Stimulated activated CD4-positive, alpha-beta T cell treated with anti-CD3 and anti-CD28 coated beads, Interleukin-12 subunit alpha, Interleukin-12 subunit beta, amount 100 ng/mL, for 4 hours (primary cell): ENCODE data around the gene EMC6.

ENCODE experiments used
- DNase-seq: peaks from one replicate; pipeline ENCODE4 v3.0.0-alpha.2; 2020

The EMC6 gene

DNA sequence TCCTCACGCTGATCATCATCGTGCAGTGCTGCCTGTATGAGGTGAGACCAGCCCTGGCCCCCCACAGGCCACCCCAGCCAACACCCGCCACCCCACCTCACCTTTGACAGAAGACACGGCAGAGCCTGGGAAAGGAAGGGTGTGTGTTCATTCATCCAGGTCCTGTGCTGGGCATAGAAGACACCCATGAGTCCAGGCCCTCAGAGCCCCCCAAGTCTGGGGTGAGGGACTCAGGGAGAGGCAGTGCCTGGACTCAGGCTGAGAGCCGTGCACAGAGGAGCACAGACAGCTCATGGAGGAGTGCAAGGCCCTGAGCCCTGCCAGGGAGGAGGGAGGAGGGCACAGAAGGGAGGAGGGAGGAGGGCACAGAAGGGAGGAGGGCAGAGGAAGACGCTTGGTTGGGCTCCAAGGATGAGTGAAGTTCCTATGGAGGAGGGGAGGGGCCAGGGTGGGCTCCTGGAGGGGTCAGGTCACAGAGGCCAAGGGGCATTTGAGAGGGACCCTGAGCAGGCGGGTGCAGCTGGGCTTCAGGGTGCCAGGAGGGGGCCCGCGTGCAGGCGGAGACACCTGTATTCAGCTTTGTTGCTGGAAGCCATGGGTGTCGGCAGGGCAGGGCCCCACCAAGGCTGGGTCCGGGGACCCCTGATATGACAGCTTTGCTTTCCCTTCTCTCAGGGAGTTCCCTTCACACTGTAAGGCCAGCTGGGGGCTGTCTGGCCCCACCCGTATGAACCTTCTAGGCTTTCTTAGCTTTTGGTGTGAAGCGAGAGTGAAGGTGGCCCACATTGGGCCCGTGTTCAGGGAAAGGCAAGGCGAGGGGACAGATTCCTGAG lies 11.6 kb upstream of the EMC6 start:
- no peak for DNase-seq

DNA sequence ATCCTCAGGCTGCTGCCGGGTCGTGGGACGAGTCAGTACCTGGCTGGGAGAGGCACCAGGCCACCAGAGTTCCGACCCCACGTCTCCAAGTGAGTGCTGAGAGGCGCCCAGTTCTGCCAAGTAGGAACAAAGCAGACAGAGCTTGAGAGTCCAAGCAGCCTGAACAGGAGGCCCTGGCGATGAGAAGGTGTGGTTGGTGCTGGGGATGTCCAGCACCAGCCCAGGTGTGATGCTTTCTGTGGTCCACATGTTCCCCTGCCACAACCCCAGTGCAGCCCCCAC lies 11.1 kb upstream of the EMC6 start:
- no peak for DNase-seq

DNA sequence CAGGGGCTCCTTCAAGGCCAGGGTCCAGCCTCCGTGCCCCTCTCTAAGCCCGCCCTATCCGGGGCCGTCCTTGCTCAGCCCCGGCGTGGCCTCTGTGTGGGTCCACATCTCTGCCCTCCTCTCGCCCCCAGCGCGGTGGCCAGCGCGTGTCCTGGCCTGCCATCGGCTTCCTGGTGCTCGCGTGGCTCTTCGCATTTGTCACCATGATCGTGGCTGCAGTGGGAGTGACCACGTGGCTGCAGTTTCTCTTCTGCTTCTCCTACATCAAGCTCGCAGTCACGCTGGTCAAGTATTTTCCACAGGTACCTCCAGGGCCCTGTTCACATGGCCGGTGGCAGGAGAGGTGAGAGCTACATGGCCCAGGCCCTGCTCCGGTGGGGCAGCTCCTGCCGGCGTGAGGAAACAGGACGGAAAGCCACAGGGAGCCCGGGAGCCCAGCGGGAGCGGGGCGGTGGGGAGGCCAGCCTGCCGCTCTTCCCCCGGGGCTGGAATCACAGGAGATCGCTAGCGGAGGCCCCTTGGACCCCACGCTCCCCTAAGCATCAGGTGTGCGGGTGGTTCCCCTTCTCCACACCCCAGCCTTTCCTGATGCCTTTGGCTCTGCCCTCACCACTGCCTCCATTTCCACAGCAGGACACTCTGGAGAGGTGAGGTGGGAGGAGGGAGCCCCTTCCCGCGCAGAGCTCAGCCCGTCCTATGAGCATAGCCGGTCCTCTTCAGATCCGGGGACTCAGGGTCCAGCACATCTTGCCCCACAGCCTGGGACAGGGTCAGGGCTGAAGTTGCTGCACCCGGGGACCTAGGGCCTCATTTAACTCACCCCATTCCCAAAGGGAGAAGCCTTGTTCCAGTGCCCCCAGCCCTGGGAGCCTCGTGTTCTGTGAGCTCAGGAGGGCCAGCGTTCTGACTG lies 10.5 kb upstream of the EMC6 start:
- DNase-seq, result no peak

DNA sequence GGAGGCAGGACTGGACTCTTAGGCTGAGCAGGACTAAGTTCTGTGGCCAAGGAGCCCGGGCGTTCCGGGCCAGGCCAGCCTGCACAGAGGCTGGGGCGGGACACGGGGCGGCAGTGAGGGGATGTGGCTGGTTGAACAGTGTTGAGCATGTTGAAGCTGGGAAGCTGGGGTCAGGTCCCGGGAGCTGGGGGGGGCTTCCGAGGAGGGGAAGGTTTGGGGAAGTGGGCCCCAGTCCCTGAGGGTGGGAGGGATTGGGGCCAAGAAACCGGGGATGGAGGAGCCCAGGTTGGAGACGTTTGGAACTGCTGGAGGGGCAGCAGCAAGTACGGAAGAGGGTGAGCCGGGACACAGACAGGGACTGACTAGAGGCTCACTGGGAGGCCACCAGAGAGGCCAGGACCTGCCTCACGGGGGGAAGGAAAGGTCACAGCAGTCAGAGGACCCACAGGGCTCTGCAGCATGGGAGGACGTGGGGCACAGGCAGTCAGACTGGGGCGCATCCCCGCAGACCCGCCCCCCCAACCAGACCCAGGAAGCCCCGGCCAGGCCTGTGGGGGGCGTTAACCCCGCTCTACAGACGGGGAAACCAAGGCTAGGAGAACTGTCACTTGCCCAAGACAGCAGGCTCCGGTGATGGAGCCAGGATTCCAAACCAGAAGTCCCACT lies 9.7 kb upstream of the EMC6 start:
- no peak for DNase-seq

DNA sequence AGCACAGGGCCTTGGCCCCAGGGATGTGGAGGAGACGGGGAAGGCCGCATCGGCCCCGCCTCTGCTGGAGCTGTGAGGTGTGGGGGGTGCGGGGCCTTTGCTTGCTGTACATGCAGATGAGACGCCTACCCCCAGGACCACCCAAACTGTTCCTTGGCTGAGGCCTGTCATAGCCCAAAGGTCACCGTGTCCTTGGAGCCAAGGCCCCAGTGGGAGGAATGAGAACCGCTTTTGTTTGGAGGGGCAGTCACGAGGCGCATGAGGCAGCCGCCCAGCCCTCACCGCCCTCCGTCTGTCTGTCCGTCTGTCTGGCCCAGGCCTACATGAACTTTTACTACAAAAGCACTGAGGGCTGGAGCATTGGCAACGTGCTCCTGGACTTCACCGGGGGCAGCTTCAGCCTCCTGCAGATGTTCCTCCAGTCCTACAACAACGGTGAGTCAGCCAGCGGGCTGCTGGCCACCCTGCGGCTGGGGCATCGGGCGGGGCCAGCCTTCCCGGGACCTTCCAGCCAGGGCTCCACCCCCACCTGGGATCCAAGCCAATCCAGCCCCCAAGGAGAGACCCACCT lies 9.0 kb upstream of the EMC6 start:
- no peak for DNase-seq

DNA sequence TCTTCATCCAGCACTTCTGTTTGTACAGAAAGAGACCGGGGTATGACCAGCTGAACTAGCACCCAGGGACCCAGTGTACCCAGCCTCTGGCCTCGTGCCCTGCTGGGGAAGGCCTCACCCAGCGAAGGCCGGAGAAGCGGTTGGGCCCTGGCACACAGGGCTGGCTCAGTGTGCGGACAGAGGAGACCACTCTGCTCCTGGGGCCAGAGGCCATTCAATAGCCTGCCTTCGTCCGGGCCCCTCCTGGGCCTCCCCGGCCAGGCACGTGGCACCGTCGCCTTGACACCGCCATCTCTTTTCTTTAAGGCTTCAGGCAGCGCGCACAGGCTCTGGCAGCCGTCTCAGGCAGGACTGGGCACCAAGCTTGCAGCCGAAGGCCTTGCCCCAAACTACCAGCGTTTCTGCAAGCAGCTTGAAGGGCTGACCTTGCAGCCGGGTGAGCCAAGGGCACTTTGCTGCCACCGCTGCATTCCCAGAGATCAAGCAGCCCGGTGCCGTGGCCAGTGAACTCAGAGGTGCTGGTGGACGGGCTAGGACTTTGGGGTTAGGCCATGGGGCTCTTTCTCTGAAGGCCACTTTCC lies 8.2 kb upstream of the EMC6 start:
- no peak for DNase-seq

DNA sequence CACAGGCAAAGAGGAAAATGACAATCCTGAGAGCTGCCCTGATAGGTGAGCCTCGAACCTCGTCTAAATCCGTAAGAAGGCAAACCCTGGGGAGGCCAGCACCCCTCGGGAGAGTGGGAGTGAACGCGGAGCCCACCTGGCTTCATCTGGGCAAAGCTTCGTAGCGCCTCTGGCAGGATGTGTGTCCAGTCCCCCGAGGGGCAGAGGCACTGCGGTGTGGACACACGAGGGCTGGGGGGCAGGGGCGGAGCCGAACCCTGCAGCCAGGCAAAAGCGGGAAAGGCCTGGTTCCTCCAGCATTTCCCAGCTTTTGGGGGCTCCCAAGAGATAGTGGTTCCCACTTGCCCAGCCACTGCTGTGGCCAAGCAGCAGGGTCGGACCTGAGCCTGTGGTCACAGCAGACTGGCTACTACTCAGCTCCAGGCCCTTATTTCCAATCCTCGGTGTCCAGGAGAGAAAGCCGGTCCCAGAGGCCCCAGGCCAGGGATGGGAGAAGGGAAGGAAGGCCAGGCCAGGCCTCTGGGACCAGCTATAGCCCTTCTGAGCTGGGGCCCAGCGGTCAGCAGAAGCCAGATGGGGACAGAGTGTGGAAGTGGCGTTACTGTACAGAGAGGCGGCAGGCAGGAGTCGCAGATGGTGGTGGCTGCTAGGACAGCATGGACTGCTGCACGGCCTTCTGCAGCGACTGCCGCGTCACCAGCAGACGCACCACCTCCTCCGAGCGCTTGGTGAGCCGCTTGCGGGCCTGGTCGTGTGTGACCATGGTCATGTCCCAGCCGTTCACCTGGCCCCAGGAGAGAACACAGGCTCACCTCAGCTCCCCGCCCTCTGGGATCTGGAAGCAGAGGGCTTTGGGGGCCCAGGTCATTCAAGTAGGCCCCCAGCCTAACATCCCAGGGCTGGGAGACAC lies 5.3 kb upstream of the EMC6 start:
- DNase-seq, result no peak

DNA sequence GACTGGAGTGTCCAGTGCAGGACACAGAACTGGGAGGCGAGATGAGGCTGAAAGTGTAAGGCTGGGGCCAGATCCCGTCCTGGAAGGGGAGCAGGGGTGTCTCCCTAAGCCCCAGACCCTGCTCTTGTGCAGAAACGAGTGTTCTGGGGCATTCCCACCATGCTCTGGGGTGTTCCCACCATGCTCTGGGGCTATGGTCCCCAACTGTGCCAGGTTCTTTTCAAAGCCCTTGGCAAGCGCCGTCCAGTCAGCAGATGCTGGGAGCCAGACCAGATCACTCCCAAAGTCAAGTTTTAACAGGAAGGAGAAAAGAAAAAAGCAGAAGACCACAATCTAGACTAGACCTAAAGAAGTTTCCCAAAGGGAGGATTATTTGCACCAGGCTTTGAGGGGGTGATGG lies 2.8 kb upstream of the EMC6 start:
- DNase-seq, result no peak

DNA sequence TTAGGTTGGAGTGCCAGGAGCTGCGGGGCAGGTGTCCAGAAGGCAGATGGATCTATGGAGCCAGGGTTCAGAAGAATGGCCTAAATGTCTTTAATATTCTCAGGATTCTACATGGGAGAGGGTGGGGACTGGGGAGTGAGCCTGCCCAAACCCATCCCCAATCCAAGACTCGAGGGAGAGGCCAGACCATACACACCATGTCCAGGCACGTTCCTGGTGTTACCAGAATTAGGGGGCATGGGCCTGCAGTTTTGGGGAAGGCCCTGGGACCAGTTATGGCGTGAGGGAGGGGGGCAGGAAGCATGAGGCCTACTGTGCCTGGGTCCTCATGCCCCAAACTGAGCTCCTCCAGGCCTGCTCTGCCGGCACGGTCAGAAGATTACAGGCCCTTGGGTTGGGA lies 2.1 kb upstream of the EMC6 start:
- DNase-seq, result no peak

DNA sequence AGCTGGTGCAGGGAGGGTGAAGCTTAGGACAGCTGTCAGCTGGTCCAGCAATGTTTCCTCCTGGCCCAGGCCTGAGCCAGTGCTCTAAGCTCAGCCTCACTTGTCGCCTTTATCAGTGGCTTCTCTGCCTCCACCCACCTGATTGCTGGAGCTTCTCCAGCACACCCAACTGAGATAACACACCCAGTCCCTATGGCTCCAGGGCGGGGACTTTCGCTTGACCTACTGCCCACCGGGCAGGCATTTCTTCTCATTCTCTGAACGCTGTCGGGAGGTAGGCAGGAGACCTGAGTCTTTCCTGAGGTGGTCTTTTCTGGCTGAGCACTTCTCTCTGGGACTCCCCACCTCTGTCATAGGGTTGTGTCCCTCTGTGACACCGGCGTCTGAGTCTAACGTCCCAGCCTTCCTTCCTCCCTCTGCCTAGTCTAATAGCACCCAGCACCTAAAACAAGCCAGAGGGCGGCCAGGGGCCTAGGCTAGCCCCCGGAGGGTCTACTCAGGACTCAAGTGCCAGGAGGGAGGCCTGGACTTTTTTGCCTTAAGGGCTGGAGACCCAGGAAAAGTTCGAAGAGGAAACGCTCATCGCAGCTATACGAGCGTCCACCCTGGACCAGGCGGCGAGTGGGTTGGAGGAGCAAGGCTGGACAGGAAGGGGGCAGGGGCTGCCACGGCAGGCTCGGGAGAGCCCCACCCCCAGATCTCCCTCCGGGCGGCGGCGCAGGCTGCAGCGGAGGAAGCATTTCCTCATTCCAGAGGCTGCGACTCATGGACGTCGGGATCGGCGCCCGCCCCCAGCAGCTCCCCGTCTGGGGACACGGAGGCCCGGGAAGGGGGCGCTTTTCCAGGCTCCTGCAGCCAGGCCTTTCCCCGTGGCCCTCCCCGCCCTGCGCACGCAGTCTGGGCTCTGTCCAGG lies 990 bp upstream of the EMC6 start:
- no peak for DNase-seq

DNA sequence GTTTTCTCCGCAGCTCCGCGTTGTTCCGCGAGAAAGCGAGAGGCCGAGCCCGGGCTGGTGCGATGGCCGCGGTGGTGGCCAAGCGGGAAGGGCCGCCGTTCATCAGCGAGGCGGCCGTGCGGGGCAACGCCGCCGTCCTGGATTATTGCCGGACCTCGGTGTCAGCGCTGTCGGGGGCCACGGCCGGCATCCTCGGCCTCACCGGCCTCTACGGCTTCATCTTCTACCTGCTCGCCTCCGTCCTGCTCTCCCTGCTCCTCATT lies 404 bp downstream of the EMC6 start:
- no peak for DNase-seq

DNA sequence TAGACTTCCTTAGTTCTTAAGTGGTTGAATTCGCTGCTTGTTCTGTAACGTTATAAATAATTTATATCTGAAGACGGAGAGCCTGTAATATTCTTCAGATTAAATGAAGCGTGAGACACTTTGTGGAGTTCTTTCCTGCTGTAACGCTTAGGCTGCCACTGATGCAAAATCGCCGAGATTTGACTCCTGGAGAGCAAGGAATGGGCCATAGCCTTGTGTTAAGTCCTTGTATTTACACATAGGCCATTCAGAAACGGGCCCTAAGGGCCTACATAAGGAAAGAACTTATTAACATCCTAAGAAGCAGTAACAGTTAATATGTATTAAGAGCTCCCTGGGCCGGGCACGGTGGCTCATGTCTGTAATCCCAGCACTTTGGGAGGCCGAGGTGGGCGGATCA lies 936 bp downstream of the EMC6 start:
- no peak for DNase-seq

DNA sequence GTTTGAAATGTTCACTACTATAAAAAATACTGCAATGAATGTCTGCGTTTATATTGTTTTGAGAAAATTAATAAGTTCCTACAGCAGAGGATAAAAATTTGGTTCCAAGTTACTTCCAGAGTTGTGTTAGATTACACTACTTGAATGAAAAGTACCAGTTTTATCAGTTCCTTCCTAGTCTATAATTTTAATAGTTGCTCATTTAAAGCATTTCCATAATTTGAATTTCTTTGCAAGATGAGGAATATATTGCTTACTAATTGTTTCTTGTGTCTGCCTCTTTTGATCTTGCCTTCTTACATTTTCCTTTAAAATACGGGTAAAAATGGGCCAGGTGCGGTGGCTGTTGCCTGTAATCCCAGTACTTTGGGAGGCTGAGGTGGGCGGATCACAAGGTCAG lies 4.0 kb downstream of the EMC6 start:
- no peak for DNase-seq

DNA sequence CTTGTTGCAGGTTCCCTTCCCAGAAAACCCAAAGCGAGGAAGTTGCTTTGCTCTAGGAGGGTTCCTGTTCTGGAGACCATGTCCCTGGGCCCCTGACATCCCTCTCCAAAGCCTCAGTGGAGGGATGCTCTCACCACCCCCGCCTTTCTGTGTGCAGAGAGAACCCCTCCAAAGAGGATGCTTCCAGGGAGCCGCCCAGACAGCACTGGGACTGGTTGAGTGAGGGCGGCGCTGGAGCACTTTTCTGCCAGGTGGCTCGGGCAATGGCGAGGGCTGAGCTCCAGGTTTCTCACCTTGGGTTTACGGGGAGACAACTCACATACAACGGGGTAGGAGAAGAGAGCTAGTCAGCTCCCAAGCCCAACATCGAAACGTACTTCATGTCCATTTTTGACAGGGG lies 7.3 kb downstream of the EMC6 start:
- no peak for DNase-seq

DNA sequence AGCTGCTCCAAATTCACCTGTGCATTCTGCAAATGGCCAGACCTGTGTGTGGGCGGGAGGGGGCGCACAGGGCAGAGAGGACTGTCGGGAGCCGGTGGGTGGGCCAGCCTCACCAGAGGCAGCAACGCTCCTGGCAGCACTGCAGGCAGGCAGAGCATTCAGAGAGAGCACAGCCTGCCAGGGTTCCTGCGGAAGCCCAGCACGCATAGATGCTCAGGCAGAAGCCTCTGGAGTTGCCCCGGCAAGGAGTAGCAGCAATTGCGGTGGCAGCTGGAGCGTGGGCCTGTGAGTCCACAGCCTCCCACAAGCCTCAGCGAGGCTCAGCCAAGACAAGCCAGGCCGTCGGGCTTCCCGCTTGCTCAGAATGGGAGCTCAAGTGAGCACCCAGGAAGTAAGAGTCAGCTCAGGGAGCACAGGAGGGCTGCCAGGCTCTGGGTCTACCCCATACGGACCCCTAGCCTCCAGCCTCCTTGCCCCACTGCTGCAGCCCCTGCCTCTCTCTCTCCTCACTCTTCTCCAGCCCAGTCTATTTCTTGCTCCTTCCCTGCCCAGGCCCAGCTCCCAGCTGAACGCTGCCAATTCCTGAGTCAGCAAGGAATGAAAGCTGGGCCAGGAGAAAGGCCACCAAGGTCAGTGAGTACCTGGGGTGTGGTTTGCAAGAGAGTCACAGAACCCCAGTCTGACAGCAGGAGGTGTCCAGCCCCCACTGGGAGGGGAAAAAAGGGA lies 9.6 kb downstream of the EMC6 start:
- no peak for DNase-seq

DNA sequence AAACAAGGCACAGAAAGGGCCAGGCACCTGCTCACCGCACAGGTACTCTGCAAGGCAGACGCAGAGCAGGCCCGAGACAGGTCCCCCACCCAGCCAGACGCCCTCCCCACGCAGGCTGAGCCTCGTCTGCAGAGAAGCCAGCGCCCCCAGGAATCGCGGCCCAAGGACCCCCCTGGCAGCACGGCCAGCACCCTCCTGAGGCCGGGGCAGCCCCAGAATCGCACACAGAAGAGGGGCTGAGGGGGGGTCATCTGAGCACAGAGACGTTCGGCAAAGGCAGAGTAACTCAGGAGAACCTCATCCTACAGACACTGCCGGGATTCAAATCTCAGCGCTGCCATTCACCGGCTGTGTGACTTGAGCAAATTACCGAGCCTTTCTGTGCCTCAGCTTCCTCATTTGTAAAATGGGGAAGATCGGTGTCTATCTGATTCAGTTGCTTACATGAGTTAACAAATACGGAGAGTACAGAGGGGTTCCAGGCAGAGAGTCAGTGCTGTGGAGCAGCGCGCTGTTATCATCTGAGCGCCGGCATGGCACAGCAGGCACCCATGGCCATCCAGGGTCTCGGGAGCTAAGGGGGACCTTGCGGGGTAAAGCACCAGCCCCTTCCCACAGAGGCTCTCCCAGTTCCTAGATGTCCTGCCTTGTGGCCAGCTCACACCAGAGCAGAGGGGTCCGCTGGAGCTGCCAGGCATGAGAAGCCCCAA lies 10.4 kb downstream of the EMC6 start:
- DNase-seq, result no peak

DNA sequence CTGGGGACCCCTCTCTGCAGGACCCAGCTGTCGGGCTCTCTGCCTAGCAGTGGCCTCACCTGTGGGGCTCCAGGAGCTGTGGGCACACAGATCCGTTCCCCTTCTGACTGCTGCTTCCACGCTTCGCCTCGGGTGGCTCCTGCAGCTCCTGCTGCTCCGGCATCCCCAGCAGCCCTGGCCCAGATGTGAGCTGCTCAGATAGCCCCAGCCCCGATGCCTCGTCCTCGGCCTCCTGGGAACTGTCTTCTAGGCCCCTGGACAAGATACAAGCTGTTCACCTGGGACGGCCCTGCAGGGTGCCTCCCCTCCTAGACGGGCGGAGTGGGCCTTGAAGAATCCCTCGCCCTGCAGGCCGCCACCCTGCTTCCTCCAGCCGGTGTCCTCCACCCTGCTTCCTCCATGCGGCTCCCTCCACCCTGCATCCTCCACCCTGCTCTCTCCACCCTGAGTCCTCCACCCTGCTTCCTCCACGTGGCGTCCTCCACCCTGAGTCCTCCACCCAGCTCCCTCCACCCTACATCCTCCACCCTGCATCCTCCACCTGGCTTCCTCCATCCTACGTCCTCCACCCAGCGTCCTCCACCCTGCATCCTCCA lies 11.0 kb downstream of the EMC6 start:
- DNase-seq, result no peak

DNA sequence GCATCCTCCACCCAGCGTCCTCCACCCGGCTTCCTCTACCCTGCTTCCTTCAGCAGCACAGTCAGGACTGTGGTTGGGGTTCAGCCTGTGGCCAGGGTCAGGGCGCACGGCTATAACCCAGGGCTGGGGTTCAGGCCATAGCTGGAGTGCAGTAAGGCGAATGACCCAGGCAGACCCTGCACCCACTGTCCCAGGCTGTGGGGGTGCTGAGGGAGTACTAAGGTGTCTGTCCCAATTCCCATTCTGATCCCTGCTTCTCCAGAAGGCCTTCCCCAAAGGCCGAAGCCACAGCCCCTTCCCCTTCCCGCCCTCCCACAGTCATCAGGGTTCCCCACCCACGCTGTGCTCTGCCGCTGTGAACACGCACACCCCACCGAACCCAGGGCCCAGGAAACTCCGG lies 12.4 kb downstream of the EMC6 start:
- DNase-seq, result no peak

DNA sequence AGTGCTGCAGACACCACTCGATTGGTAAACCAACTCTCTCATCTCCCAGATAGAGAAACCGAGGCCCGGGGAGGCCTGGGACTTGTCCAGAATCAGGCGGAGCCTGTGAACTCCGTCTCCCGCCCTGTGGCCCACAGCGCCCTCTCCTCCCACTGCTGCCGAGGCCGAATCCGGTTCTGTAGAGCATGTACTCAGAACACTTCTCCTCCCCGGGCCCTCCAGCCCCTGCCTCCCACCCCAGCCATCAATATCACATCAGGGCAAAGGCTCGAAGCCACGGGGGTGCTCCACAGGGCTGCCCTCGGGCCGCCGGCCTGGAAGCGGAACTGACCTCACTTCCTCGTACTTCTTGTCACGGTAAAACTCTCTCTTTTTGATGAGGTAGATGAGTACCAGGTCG lies 13.0 kb downstream of the EMC6 start:
- no peak for DNase-seq

DNA sequence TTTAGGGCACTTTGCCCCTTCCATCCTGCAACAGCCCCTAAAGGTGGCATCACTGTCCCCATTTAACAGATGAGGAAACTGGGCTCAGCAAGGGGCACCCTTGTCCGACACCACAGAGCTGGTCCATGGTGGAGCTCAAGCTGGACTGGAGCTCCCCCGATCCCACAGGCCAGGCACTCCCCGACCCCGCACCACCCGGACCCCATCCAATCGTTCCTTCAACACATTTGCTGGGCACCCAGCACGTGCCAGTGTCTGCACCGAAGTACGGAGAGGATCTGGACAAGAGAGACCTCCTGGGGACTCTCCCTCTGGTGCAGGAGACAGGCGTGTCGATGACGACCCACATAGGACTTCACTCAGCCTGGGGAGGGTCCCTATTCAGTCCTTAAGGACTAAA lies 13.4 kb downstream of the EMC6 start:
- no peak for DNase-seq
